Suprapubic skin (tissue), 4 donors: Measurements from ENCODE around the gene MAP7. TPM values are rescaled to one million over a fixed set of nuclear protein-coding genes. Genes with fewer than 3 reads are reported as not detected.
A peak's percentile ranks its signal among the peaks of the same experiment; 100 is the strongest.

Source experiments
- DNase-seq, 2 donors: peaks; one replicate each; pipeline ENCODE4 v3.0.0-alpha.2; 2019; ENCODE audit warnings: low spot score in 2 of 2
- H3K27ac ChIP-seq: fragments of 200-600 bp; sonication (generic); one replicate; pipeline ENCODE4 v1.5.1; 2019
- H3K27me3 ChIP-seq: fragments of 200-600 bp; sonication (generic); one replicate; pipeline ENCODE4 v1.5.1; 2019
- H3K36me3 ChIP-seq: fragments of 200-600 bp; sonication (generic); one replicate; pipeline ENCODE4 v1.5.1; 2019
- H3K4me1 ChIP-seq: fragments of 200-600 bp; sonication (generic); one replicate; pipeline ENCODE4 v1.5.1; 2019
- H3K4me3 ChIP-seq: fragments of 200-600 bp; sonication (generic); one replicate; pipeline ENCODE4 v1.5.1; 2019; ENCODE audit warnings: mild to moderate bottlenecking
- H3K9me3 ChIP-seq: fragments of 200-600 bp; sonication (generic); one replicate; pipeline ENCODE4 v1.5.1; 2019
- EP300 ChIP-seq: sonication (generic); formaldehyde crosslinking; IDR thresholded peaks from one replicate; pipeline ENCODE4 v1.6.1; 2017; ENCODE audit warnings: antibody characterized with exemption
- POLR2A ChIP-seq, 2 donors: fragments of 450-650 bp; IDR thresholded peaks; one replicate each; pipeline ENCODE4 v1.6.1; 2017; ENCODE audit warnings: antibody characterized with exemption in 2 of 2, mild to moderate bottlenecking in 2 of 2, moderate library complexity in 2 of 2
- POLR2AphosphoS5 ChIP-seq, 3 donors: sonication (generic); formaldehyde crosslinking; IDR thresholded peaks; one replicate each; pipeline ENCODE4 v1.6.1; 2017; ENCODE audit warnings: antibody characterized with exemption in 3 of 3
- WGBS: methylation state at CpG from one replicate; pipeline ENCODE4 v1.1.5; 2018; 5-methylcytosine and 5-hydroxymethylcytosine counted together
- total RNA-seq, 4 donors: library from RNA; depleted of rRNA; stranded (reverse); fragments of >200 nt; gene quantifications; one replicate each; pipeline ENCODE4 v1.1.0, GENCODE V29; 2016
- TF ChIP-seq, protein P1 (sequence below), 2 donors: fragments of 200-600 bp in 1 of 2; fragments of 450-650 bp in 1 of 2; sonication (generic) in 1 of 2; IDR thresholded peaks; one replicate each; pipeline ENCODE4 v1.5.1; 2016 to 2019; ENCODE audit warnings: antibody characterized with exemption in 2 of 2, mild to moderate bottlenecking in 1 of 2, moderate library complexity in 1 of 2

MAP7 gene
- total RNA-seq, 4 donors from 2014 or later, result 25.9 to 41.0 (median 28.8) TPM

DNA sequence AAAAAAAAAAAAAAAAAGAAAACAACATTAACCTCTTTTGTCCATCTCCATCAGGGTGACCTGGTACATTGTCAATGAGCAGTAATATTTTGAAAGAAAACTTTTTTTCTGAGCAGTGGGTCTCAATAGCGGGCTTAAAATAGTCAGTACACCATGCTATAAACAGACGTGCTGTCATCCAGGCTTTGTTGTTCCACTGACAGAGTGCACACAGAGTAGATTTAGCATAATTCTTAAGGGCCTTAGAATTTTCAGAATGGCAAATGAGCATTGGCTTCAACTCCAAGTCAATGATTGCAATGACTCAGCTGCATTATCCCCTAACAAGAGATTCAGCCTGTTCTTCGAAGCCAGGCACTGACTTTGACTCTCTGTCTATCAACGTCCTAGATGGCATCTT is 35.6 kb downstream of the MAP7 start:
- no peak for TF ChIP-seq POLR2A (IDR thresholded peaks at IDR 0.05)
- no peak for TF ChIP-seq POLR2AphosphoS5 (IDR thresholded peaks at IDR 0.05)
- no peak for TF ChIP-seq EP300
- TF ChIP-seq, protein P1, sequence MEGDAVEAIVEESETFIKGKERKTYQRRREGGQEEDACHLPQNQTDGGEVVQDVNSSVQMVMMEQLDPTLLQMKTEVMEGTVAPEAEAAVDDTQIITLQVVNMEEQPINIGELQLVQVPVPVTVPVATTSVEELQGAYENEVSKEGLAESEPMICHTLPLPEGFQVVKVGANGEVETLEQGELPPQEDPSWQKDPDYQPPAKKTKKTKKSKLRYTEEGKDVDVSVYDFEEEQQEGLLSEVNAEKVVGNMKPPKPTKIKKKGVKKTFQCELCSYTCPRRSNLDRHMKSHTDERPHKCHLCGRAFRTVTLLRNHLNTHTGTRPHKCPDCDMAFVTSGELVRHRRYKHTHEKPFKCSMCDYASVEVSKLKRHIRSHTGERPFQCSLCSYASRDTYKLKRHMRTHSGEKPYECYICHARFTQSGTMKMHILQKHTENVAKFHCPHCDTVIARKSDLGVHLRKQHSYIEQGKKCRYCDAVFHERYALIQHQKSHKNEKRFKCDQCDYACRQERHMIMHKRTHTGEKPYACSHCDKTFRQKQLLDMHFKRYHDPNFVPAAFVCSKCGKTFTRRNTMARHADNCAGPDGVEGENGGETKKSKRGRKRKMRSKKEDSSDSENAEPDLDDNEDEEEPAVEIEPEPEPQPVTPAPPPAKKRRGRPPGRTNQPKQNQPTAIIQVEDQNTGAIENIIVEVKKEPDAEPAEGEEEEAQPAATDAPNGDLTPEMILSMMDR (IDR thresholded peaks at IDR 0.05), result no peak
- no peak overlapping the region for H3K4me3 ChIP-seq
- H3K27me3 ChIP-seq, result no peaks in the 10 kb centered on the region
- H3K36me3 ChIP-seq, result no peaks in the 10 kb centered on the region
- no peaks in the 10 kb centered on the region for H3K9me3 ChIP-seq
- no peak for DNase-seq
- H3K27ac ChIP-seq, result no peak overlapping the region
- peaks cover 17% of the 10 kb centered on the region for H3K4me1 ChIP-seq
- 81% methylated on average over 4 of the region's 4 CpGs for WGBS

DNA sequence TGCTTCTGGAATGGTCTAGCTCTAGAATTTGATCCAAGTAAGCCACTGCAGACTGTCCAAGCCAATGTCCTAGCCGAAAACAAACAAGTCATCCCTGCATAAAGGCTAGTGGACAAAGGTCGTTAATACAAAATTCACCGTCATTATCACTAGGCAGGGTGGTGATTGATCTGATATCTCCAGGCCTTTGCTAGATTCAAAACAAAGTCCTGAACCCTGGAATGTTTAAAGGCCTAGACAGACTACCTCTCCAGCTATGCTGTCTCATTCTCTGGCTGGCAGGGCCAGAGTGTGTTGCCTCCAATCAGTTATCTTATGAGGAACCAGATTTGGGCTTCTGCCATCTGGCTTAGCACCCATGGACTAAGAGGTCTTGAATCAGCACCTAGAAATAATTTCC is 38.3 kb downstream of the MAP7 start:
- H3K27me3 ChIP-seq, result no peaks in the 10 kb centered on the region
- H3K27ac ChIP-seq, result peak overlapping the region; percentile 25
- no peak overlapping the region for H3K4me3 ChIP-seq
- peaks cover 17% of the 10 kb centered on the region for H3K4me1 ChIP-seq
- WGBS, result 90% methylated on average over 3 of the region's 3 CpGs
- TF ChIP-seq, protein P1 (IDR thresholded peaks at IDR 0.05), result no peak
- no peak for TF ChIP-seq POLR2AphosphoS5 (IDR thresholded peaks at IDR 0.05)
- TF ChIP-seq EP300, result no peak
- no peak for TF ChIP-seq POLR2A (IDR thresholded peaks at IDR 0.05)
- H3K36me3 ChIP-seq, result no peaks in the 10 kb centered on the region
- no peaks in the 10 kb centered on the region for H3K9me3 ChIP-seq
- DNase-seq, result no peak

DNA sequence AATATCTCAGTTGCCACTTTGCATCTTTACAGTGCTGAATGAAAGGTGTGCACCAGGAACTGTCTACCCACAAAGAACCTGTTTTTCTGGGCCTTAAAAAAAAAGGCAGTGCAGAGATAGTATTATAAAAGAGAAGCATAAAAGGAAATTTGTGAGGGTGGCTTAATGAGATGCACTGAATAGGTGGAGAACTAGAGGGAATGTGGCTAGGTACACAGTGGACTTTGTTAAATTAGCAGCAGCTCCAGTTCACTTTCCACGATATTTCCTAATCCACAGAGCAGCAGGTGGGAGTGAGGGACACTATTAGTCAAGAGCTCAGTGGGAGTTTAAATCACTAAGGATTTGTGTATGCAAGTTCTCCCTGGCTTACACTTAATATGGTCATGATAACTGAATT is 38.8 kb downstream of the MAP7 start:
- H3K36me3 ChIP-seq, result no peaks in the 10 kb centered on the region
- no peaks in the 10 kb centered on the region for H3K9me3 ChIP-seq
- H3K4me1 ChIP-seq, result peaks cover 17% of the 10 kb centered on the region
- 45% methylated on average over 1 of the region's 1 CpG for WGBS
- no peak overlapping the region for H3K4me3 ChIP-seq
- no peak for DNase-seq
- H3K27ac ChIP-seq, result peak overlapping the region; percentile 25
- TF ChIP-seq POLR2A (IDR thresholded peaks at IDR 0.05), result no peak
- no peak for TF ChIP-seq POLR2AphosphoS5 (IDR thresholded peaks at IDR 0.05)
- no peak for TF ChIP-seq EP300
- TF ChIP-seq, protein P1 (IDR thresholded peaks at IDR 0.05), result no peak
- H3K27me3 ChIP-seq, result no peaks in the 10 kb centered on the region

DNA sequence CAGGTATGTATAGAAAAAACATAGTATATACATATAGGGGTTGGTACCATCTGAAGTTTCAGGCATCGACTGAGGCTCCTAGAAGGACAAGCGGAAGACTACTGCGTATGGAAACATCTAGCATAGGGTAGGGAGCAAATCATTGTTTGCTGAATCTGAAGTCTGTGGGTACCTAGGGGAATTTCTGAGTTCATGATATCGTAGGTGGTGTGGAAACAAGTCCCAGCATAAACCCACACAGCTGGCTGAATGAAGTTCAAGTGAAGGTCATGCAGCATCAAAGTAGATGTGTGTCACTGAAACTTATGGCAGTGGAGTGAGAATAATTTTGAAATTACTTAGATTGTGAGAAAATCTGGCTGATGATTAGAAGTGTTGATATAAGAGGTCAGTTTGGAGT is 39.4 kb downstream of the MAP7 start:
- H3K4me3 ChIP-seq, result no peak overlapping the region
- TF ChIP-seq EP300 (no peak), POLR2A (IDR thresholded peaks at IDR 0.05) (no peak), POLR2AphosphoS5 (IDR thresholded peaks at IDR 0.05) (no peak)
- TF ChIP-seq, protein P1 (IDR thresholded peaks at IDR 0.05), result no peak
- H3K9me3 ChIP-seq, result no peaks in the 10 kb centered on the region
- 68% methylated on average over 4 of the region's 4 CpGs for WGBS
- DNase-seq, result no peak
- H3K27ac ChIP-seq, result no peak overlapping the region
- no peaks in the 10 kb centered on the region for H3K27me3 ChIP-seq
- no peaks in the 10 kb centered on the region for H3K36me3 ChIP-seq
- peaks cover 17% of the 10 kb centered on the region for H3K4me1 ChIP-seq

DNA sequence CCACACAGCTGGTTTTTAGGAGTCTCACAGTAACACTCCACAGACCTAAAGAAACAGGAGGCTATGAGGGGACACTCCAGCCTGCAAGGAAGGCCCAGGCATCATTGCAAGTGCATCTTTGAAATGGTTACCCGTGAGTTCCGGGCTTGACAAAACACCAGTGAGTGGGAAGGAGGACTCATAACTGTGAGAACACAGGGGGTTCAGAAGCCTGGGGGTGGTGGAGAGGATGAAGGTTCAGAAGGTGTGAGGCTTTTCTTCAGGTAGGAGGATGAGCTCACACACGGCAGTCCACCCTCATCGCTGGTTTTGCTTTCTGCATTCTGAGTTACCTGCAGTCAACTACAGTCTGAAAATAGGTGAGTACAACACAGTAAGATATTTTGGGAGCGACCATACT is 39.9 kb downstream of the MAP7 start:
- TF ChIP-seq EP300 (no peak), POLR2A (IDR thresholded peaks at IDR 0.05) (no peak), POLR2AphosphoS5 (IDR thresholded peaks at IDR 0.05) (no peak)
- TF ChIP-seq, protein P1 (IDR thresholded peaks at IDR 0.05), result no peak
- H3K36me3 ChIP-seq, result no peaks in the 10 kb centered on the region
- H3K27me3 ChIP-seq, result no peaks in the 10 kb centered on the region
- H3K27ac ChIP-seq, result no peak overlapping the region
- 87% methylated on average over 5 of the region's 5 CpGs for WGBS
- peaks cover 17% of the 10 kb centered on the region for H3K4me1 ChIP-seq
- DNase-seq, result no peak
- no peak overlapping the region for H3K4me3 ChIP-seq
- no peaks in the 10 kb centered on the region for H3K9me3 ChIP-seq
